ENCODE data around the gene PILRA. TPM values are rescaled to one million over a fixed set of nuclear protein-coding genes. Genes with fewer than 3 reads are reported as not detected.

The PILRA gene
- total and polyA plus RNA-seq, 2 of the 8 experiments (the other 6 are each of a cell fraction or from before 2014, with no cell fraction given), result 7.6 to 10.6 TPM

DNA sequence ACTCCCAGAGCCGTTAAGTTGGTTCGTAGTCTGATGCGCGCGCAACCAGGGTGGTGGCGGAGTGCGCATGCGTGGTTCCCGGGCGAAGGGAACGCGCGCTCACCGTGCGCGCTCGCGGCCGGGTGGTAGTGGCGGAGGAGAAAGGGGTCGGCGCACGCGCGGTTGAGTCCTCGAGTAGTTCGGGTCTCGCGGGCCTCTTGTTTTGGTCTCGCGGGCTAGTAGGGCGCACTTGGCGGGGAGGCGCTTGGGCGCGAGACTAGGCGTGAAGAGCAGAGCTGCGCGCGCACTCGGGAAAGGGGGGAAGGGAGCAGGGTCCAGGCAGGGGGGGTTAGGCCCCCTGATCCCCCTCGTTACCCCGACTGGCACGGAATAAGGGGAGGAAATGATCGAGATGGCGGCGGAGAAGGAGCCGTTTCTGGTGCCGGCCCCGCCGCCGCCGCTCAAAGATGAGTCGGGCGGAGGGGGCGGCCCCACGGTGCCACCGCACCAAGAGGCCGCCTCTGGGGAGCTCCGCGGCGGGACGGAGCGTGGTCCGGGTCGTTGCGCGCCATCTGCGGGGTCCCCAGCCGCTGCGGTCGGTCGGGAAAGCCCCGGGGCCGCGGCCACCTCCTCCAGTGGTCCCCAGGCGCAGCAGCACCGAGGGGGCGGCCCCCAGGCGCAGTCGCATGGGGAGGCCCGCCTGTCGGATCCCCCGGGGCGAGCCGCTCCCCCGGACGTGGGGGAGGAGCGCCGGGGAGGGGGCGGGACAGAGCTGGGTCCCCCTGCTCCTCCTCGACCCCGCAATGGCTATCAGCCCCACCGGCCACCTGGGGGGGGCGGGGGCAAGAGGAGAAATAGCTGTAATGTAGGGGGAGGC lies 56.6 kb downstream of the PILRA start, which contains the start of gene MEPCE:
Gene MEPCE, plus strand, starts transcription at position 195 of the 856 bp plus-strand sequence. Its CDS starts 188 bp downstream, at position 383.
- 0% methylated on average over 35 of the region's 95 CpGs; no CpG with 5 or more reads in 1 of the 2 experiments for WGBS, 2 experiments (ENCODE audit: extremely low coverage in 1 of 2, insufficient coverage in 1 of 2, insufficient read length in 1 of 2, insufficient replicate concordance in 2 of 2, low coverage in 1 of 2, low lambda C conversion rate in 2 of 2, missing lambda C conversion rate in 1 of 2)
- Histone ChIP-seq H2BK20ac (ENCODE audit: low read length) (no peak within 1 kb of the TSS), H2BK12ac (ENCODE audit: low read depth, low read length) (peak within 1 kb of the TSS; percentile 85; the same call in 1 of the 2 replicates), H4K91ac (replicated peaks; ENCODE audit: insufficient read length, low read length) (peak within 1 kb of the TSS; percentile 98), H3K79me2 (ENCODE audit: control insufficient read depth in 1 of 2, insufficient read depth in 2 of 2, low read length in 2 of 2) (peaks cover 0 to 42% of the 10 kb centered on the region in 2 experiments; a peak in 3 of 4 replicates), H2BK5ac (ENCODE audit: low read depth, low read length) (peak within 1 kb of the TSS; percentile 99), H3K27ac (ENCODE audit: low read depth, low read length) (peak within 1 kb of the TSS; percentile 96), H3K56ac (replicated peaks; ENCODE audit: insufficient read length, low read depth, low read length) (peak within 1 kb of the TSS; percentile 99), H3K23ac (ENCODE audit: insufficient read length) (no peak within 1 kb of the TSS), H3K27me3 (replicated peaks in 1 of 4; ENCODE audit: control insufficient read depth in 3 of 4, extremely low read depth in 1 of 4, insufficient read depth in 3 of 4, low read length in 3 of 4) (peaks cover 0 to 6% (median 6%) of the 10 kb centered on the region in 4 experiments; a peak in 4 of 7 replicates), H4K5ac (ENCODE audit: insufficient read length, low read depth, low read length) (peak within 1 kb of the TSS; percentile 97), H3K23me2 (ENCODE audit: low read depth, low read length) (peaks cover 8% of the 10 kb centered on the region; the same call in 1 of the 2 replicates), H2AFZ (ENCODE audit: low read length) (no peak within 1 kb of the TSS), H3K9me3 (ENCODE audit: insufficient read depth in 2 of 2, low read depth in 1 of 2, low read length in 1 of 2) (peaks cover 0 to 6% of the 10 kb centered on the region in 2 experiments; a peak in 1 of 4 replicates), H2BK15ac (ENCODE audit: low read length) (peak within 1 kb of the TSS; percentile 88; the same call in 1 of the 2 replicates), H3K4ac (replicated peaks; ENCODE audit: insufficient read length, low read depth, low read length) (peak within 1 kb of the TSS; percentile 97), H3K4me2 (ENCODE audit: insufficient read depth in 1 of 2, low read depth in 2 of 2, low read length in 2 of 2) (peak within 1 kb of the TSS; percentile 84 to 88), H3K14ac (ENCODE audit: insufficient read length) (peak within 1 kb of the TSS; percentile 44), H3K4me1 (replicated peaks in 1 of 4; ENCODE audit: control insufficient read depth in 3 of 4, insufficient read depth in 4 of 4, low read length in 3 of 4) (peaks cover 3 to 16% (median 9%) of the 10 kb centered on the region in 4 experiments), H3K4me3 (ENCODE audit: extremely low read depth in 1 of 4, insufficient read depth in 2 of 4, low read depth in 3 of 4, low read length in 4 of 4) (peak within 1 kb of the TSS; percentile 73 to 85 (median 80)), H3K36me3 (ENCODE audit: control insufficient read depth in 2 of 4, insufficient read depth in 4 of 4, low read length in 3 of 4) (peaks cover 2 to 41% (median 18%) of the 10 kb centered on the region in 4 experiments; a peak in 6 of 8 replicates), H4K8ac (ENCODE audit: extremely low read depth, insufficient read depth, low read length) (peak within 1 kb of the TSS; percentile 98), H2BK120ac (replicated peaks; ENCODE audit: low read depth, low read length) (no peak within 1 kb of the TSS), H4K20me1 (replicated peaks in 1 of 2; ENCODE audit: control insufficient read depth in 1 of 2, insufficient read depth in 2 of 2, low read length in 2 of 2) (peaks cover 7 to 8% of the 10 kb centered on the region in 2 experiments), H3K18ac (ENCODE audit: extremely low read depth, low read length) (peak within 1 kb of the TSS; percentile 98), H2AK5ac (ENCODE audit: low read depth, low read length) (peak within 1 kb of the TSS; percentile 99), H3K9ac (replicated peaks in 1 of 4; ENCODE audit: extremely low read depth in 1 of 4, low read depth in 3 of 4, low read length in 3 of 4) (peak within 1 kb of the TSS; percentile 89 to 97 (median 94)), H3K79me1 (ENCODE audit: low read depth, low read length) (peaks cover 2% of the 10 kb centered on the region)
- ChIA-PET CTCF (ENCODE audit: partially characterized antibody) (interaction anchor here (0.6 to 1.7 kb wide), 6 partner anchors 8 to 295 kb away, joined by 3 to 4 read pairs (median 3); no protein-coding TSS in a partner anchor), POLR2A (ENCODE audit: partially characterized antibody) (interaction anchor here (0.5 to 4.2 kb wide), 64 partner anchors 8 to 846 kb away, joined by 3 to 81 read pairs (median 5); partner anchors contain the start of genes ACTL6B, AP4M1, FBXO24 and GAL3ST4)
- FAIRE-seq (no peak), DNase-seq (ENCODE audit: low read depth in 1 of 2, low spot score in 2 of 2) (peak in 1 of 2 experiments; percentile 97)
- TF ChIP-seq POU5F1 (IDR thresholded peaks at IDR 0.05; ENCODE audit: low read depth, low read length), result no peak
- TF ChIP-seq, protein P1, sequence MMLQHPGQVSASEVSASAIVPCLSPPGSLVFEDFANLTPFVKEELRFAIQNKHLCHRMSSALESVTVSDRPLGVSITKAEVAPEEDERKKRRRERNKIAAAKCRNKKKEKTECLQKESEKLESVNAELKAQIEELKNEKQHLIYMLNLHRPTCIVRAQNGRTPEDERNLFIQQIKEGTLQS (IDR thresholded peaks at IDR 0.05; ENCODE audit: insufficient read depth, low read depth, low read length), result no peak
- peak; percentile 37 for TF ChIP-seq PHF8 (conservative IDR thresholded peaks at IDR 0.05; ENCODE audit: low read depth, low read length)
- peak; percentile 71; the same call in 1 of the 2 replicates for TF ChIP-seq BACH1 (IDR thresholded peaks at IDR 0.05; ENCODE audit: low read length)
- peak; percentile 64; the same call in 1 of the 2 replicates for TF ChIP-seq RBBP5 (IDR thresholded peaks at IDR 0.05; ENCODE audit: borderline replicate concordance, low read depth, low read length)
- TF ChIP-seq, protein P2, sequence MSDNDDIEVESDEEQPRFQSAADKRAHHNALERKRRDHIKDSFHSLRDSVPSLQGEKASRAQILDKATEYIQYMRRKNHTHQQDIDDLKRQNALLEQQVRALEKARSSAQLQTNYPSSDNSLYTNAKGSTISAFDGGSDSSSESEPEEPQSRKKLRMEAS (IDR thresholded peaks at IDR 0.05), result peak; percentile 17; the same call in 1 of the 2 replicates
- no peak for TF ChIP-seq RNF2 (IDR thresholded peaks at IDR 0.05; ENCODE audit: borderline replicate concordance, low read depth, low read length, missing control alignments, poor library complexity, severe bottlenecking)
- peak; percentile 67 for TF ChIP-seq ASH2L (IDR thresholded peaks at IDR 0.05; ENCODE audit: low read length)
- TF ChIP-seq SIRT6 (IDR thresholded peaks at IDR 0.05; ENCODE audit: low read length), result no peak
